HEK293T (cell line): ENCODE measurements around the gene ACOX1.

ENCODE experiments used
- CTCF ChIA-PET: fragments of 350-600 bp; formaldehyde crosslinking; extraction: SDS; loops from one replicate; lab custom pipeline; 2021; ENCODE audit warnings: antibody characterized with exemption, inconsistent platforms; lab: Yijun Ruan, JAX
- POLR2A ChIA-PET: fragments of 350-600 bp; formaldehyde crosslinking; extraction: SDS; loops from one replicate; lab custom pipeline; 2020; ENCODE audit warnings: antibody characterized with exemption, inconsistent platforms; lab: Yijun Ruan, JAX
- DNase-seq: peaks from one replicate; pipeline ENCODE4 v3.0.0; 2012; ENCODE audit warnings: mixed read lengths; ENCODE audit errors: extremely low spot score
- ARNT ChIP-seq: fragments of 450-650 bp; IDR thresholded peaks from 2 replicates; pipeline ENCODE4 v1.6.1; 2017; ENCODE audit warnings: mild to moderate bottlenecking
- BHLHE40 ChIP-seq: fragments of 450-650 bp; IDR thresholded peaks from 2 replicates; pipeline ENCODE4 v1.6.1; 2016; ENCODE audit warnings: mild to moderate bottlenecking, moderate library complexity, borderline replicate concordance
- CTBP1 ChIP-seq: fragments of 450-650 bp; IDR thresholded peaks from 2 replicates; pipeline ENCODE4 v1.6.1; 2016; ENCODE audit warnings: borderline replicate concordance
- ELF4 ChIP-seq: fragments of 450-650 bp; IDR thresholded peaks from 2 replicates; pipeline ENCODE4 v1.6.1; 2017; ENCODE audit warnings: antibody characterized with exemption
- FOXA1 ChIP-seq: fragments of 450-650 bp; IDR thresholded peaks from 2 replicates; pipeline ENCODE4 v1.6.1; 2016; ENCODE audit warnings: mild to moderate bottlenecking
- FOXK2 ChIP-seq: fragments of 450-650 bp; IDR thresholded peaks from 2 replicates; pipeline ENCODE4 v1.6.1; 2016; ENCODE audit warnings: mild to moderate bottlenecking
- FOXM1 ChIP-seq: fragments of 450-650 bp; IDR thresholded peaks from 2 replicates; pipeline ENCODE4 v1.6.1; 2017; ENCODE audit warnings: mild to moderate bottlenecking, borderline replicate concordance
- HDGF ChIP-seq: fragments of 450-650 bp; IDR thresholded peaks from 2 replicates; pipeline ENCODE4 v1.6.1; 2017; ENCODE audit warnings: antibody characterized with exemption, borderline replicate concordance
- L3MBTL2 ChIP-seq: fragments of 450-650 bp; conservative IDR thresholded peaks from 2 replicates; pipeline ENCODE4 v1.6.1; 2016; ENCODE audit warnings: mild to moderate bottlenecking
- LEF1 ChIP-seq: fragments of 450-650 bp; IDR thresholded peaks from 2 replicates; pipeline ENCODE4 v1.6.1; 2017; ENCODE audit warnings: mild to moderate bottlenecking, borderline replicate concordance
- NFRKB ChIP-seq: fragments of 450-650 bp; IDR thresholded peaks from 2 replicates; pipeline ENCODE4 v1.6.1; 2016; ENCODE audit warnings: mild to moderate bottlenecking, moderate library complexity
- PKNOX1 ChIP-seq: fragments of 450-650 bp; IDR thresholded peaks from 2 replicates; pipeline ENCODE4 v1.6.1; 2016
- SP1 ChIP-seq: fragments of 450-650 bp; IDR thresholded peaks from 2 replicates; pipeline ENCODE4 v1.6.1; 2017
- SUZ12 ChIP-seq: fragments of 450-650 bp; IDR thresholded peaks from 2 replicates; pipeline ENCODE4 v1.6.1; 2016; ENCODE audit warnings: mild to moderate bottlenecking
- TARDBP ChIP-seq: fragments of 450-650 bp; IDR thresholded peaks from 2 replicates; pipeline ENCODE4 v1.6.1; 2016
- ZNF384 ChIP-seq: fragments of 450-650 bp; IDR thresholded peaks from 2 replicates; pipeline ENCODE4 v1.6.1; 2016

ACOX1 gene

GRCh38 chr17:75892556-75893224, 86.3 kb downstream of the ACOX1 start:
- TF ChIP-seq ELF4, result no peak
- TF ChIP-seq BHLHE40, result no peak
- TF ChIP-seq ZNF384, result no peak
- TF ChIP-seq TARDBP, result no peak
- TF ChIP-seq SUZ12, result no peak
- TF ChIP-seq ARNT, result no peak
- TF ChIP-seq FOXA1, result no peak
- no peak for TF ChIP-seq FOXK2
- TF ChIP-seq HDGF, result no peak
- no peak for TF ChIP-seq L3MBTL2
- TF ChIP-seq PKNOX1, result no peak
- TF ChIP-seq CTBP1, result no peak
- no peak for TF ChIP-seq SP1
- TF ChIP-seq LEF1, result no peak
- TF ChIP-seq NFRKB, result no peak
- TF ChIP-seq FOXM1, result no peak
- ChIA-PET POLR2A (interaction anchor here (0.8 to 1.7 kb wide), 4 partner anchors 12 to 113 kb away, joined by 3 to 5 read pairs (median 4); partner anchors contain the start of gene MRPL38), CTCF (interaction anchor here (0.6 to 1.5 kb wide), 4 partner anchors 11 to 105 kb away, joined by 3 to 5 read pairs (median 4); no protein-coding TSS in a partner anchor)
- DNase-seq, result no peak

GRCh38 chr17:75891605-75892555, 87.1 kb downstream of the ACOX1 start:
- CTCF ChIA-PET, result interaction anchor here (0.6 to 1.5 kb wide), 3 partner anchors 27 to 105 kb away, joined by 4 read pairs; no protein-coding TSS in a partner anchor
- DNase-seq, result no peak
- TF ChIP-seq SP1 (no peak), TARDBP (no peak), SUZ12 (no peak), FOXM1 (no peak), LEF1 (no peak)
- POLR2A ChIA-PET, result interaction anchor here (1.7 kb wide), 1 partner anchor 13 kb away, joined by 5 read pairs; the partner anchor contains the start of gene MRPL38
